ENCODE measurements around the gene MGRN1.

DNA sequence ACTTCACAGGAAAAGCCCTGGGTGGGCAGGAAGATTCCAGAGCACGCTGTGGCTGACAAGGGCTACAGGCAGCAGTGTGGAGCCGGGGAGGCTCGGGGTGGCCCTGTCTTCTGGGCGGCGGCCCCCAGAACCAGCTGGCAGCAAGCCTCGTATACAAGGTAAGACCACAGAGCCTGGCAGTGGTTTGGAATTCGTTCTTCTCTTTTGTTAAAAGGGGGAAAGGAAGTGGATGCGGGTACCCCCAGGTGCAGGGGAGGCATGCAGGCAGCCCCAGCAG lies 16.0 kb upstream of the MGRN1 start:
- no peak for TF ChIP-seq EZH2 (IDR thresholded peaks at IDR 0.05; ENCODE audit: insufficient read depth, poor library complexity, severe bottlenecking)
- no peak for TF ChIP-seq EZH2phosphoT487 (IDR thresholded peaks at IDR 0.05; ENCODE audit: insufficient read depth, low read depth)

All from GM23248 (cell line).